C4-2B (cell line): ENCODE data around the gene SGCA.

ENCODE experiments used
- ZFX ChIP-seq: fragments of 450-650 bp; IDR thresholded peaks from 2 replicates; pipeline ENCODE4 v1.6.1; 2017
- TF ChIP-seq, protein P1 (sequence below): fragments of 450-650 bp; conservative IDR thresholded peaks from 2 replicates; pipeline ENCODE4 v1.5.1; 2017; ENCODE audit warnings: mild to moderate bottlenecking

DNA sequence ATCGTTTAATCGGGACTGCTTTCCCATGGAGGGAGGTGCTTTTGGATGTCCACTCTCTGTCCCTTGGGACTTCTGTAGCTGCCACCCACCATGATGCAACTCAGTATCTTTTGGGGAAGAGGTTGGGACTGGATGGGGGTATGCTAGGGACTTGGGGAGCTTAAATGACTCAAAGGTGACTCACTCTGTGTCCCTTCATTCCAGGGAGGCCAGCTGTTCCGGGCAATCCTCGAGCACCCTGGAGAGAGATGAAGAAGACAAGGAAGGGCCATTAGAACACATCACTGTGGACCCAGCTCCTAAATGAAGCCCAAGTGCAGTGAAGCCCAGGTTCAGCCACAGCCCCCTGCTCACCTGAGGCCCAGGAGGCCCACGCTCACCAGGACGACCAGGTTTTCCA is 31.0 kb downstream of the SGCA start:
- TF ChIP-seq, protein P1, sequence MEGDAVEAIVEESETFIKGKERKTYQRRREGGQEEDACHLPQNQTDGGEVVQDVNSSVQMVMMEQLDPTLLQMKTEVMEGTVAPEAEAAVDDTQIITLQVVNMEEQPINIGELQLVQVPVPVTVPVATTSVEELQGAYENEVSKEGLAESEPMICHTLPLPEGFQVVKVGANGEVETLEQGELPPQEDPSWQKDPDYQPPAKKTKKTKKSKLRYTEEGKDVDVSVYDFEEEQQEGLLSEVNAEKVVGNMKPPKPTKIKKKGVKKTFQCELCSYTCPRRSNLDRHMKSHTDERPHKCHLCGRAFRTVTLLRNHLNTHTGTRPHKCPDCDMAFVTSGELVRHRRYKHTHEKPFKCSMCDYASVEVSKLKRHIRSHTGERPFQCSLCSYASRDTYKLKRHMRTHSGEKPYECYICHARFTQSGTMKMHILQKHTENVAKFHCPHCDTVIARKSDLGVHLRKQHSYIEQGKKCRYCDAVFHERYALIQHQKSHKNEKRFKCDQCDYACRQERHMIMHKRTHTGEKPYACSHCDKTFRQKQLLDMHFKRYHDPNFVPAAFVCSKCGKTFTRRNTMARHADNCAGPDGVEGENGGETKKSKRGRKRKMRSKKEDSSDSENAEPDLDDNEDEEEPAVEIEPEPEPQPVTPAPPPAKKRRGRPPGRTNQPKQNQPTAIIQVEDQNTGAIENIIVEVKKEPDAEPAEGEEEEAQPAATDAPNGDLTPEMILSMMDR: no peak
- no peak for TF ChIP-seq ZFX
